HK-2 (cell line): ENCODE measurements around the gene ROBO3.

Experiments used
- DNase-seq: peaks from one replicate; pipeline ENCODE4 v3.0.0-alpha.2; 2018; ENCODE audit not compliant: unreplicated experiment

The ROBO3 gene, protein sequence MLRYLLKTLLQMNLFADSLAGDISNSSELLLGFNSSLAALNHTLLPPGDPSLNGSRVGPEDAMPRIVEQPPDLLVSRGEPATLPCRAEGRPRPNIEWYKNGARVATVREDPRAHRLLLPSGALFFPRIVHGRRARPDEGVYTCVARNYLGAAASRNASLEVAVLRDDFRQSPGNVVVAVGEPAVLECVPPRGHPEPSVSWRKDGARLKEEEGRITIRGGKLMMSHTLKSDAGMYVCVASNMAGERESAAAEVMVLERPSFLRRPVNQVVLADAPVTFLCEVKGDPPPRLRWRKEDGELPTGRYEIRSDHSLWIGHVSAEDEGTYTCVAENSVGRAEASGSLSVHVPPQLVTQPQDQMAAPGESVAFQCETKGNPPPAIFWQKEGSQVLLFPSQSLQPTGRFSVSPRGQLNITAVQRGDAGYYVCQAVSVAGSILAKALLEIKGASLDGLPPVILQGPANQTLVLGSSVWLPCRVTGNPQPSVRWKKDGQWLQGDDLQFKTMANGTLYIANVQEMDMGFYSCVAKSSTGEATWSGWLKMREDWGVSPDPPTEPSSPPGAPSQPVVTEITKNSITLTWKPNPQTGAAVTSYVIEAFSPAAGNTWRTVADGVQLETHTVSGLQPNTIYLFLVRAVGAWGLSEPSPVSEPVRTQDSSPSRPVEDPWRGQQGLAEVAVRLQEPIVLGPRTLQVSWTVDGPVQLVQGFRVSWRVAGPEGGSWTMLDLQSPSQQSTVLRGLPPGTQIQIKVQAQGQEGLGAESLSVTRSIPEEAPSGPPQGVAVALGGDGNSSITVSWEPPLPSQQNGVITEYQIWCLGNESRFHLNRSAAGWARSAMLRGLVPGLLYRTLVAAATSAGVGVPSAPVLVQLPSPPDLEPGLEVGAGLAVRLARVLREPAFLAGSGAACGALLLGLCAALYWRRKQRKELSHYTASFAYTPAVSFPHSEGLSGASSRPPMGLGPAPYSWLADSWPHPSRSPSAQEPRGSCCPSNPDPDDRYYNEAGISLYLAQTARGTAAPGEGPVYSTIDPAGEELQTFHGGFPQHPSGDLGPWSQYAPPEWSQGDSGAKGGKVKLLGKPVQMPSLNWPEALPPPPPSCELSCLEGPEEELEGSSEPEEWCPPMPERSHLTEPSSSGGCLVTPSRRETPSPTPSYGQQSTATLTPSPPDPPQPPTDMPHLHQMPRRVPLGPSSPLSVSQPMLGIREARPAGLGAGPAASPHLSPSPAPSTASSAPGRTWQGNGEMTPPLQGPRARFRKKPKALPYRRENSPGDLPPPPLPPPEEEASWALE (N-terminal part only)

DNA sequence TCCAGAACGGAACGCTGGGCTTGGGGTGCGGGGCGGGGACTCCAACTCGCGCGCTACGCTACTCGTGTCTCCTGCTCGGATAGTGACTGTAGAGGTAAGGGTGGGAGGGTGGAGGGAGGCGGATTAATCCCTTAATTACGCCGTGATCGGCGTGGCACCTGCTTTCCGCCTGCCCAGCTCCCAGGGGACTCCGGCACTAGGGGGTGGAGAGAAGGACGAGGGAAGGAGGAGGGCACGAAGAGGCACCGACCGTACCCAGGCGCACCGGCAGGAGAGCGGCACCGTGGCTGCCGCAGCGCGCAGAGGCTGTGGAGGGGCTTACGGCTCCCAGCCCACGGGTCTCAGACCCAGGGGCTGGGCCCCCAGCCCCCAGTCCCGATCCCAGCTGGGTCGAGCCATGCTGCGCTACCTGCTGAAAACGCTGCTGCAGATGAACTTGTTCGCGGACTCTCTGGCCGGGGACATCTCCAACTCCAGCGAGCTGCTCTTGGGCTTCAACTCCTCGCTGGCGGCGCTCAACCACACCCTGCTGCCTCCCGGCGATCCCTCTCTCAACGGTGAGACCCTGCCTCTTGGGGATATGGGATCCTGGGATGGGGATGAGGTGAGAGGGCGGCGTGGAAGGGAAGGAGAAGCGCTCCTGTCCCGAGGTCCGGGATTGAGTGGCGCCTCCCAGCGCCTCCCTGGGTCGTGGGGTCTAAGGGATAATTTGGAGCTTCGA is at the start of gene ROBO3:
TSS of gene ROBO3 (plus strand) at position 252 of the 721 bp plus-strand sequence. CDS start at position 398, 146 bp downstream.
- no peak for DNase-seq

GRCh38 chr11:124817036-124817435 is 48.2 kb upstream of the ROBO3 start:
- no peak for DNase-seq

DNA sequence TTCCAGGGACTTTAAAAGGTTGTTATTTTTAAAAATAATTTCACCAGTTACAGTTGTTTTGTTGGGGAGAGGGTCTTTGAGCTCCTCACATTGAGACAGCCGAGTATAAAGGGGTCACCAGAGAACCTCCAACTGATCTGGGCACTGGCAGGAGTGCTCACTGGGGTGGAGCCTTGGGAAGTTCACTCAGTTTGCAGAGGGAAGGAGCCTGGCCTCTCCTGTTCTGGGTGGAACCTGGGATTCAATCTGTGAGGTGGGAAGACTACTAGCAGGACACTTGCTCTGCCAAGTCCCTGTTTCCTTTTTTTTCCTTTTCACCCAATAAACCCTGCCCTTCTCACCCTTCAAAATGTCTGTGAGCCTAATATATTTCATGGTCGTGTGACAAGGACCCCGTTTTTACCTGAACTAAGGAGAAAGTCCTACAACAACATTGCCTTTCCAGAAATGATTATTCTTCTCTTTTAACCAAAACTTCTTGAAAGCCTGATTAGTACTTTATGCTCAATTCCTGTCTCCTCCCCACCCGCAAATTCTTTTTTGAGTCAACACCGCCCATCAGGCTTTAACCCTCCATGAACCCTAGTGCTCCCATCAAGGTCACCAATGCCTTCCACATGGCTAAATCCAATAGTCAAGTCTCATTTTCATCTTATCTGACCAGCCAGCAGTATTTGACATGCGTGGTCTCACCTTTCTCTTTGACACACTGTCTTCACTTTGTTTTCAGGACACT is 43.1 kb upstream of the ROBO3 start:
- no peak for DNase-seq

DNA sequence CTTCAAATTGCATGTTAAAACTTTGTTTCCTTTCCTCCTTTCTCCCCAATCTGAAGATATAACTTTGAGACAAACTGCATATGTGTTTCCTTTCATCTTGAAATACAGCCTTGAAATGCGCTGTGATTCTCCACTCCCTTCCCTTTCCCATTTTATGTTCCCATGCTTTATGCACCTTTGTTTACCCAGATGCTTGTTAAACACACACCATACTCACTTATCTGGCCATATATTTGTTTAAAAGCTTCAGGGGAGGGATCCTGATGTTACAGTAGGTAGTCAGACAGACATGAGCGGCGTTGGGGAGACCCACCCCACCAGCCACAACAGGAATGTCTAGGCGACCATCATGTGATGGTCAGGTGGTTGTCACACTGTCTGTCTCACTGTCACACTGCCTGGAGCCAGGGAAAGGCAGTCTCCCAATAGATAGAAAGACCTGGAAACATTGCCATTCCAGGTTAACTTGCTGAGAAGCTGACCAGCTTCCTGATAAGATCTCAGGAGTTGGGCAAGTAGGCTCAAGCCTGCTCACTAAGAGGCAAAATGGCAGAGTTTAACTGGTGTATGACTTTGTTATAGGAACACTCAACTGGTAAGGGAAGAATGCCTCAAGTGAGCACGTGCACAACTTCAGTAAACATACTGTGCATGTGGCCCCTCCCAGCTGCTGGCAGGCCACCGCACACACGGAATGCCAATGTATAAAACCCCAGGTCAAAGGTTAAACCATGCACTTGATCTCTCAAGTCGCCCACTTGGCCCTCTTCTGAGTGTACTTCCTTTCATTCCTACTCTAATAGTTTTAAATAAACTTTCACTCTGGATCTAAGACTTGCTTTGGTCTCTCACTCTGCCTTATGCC is 41.5 kb upstream of the ROBO3 start:
- no peak for DNase-seq

DNA sequence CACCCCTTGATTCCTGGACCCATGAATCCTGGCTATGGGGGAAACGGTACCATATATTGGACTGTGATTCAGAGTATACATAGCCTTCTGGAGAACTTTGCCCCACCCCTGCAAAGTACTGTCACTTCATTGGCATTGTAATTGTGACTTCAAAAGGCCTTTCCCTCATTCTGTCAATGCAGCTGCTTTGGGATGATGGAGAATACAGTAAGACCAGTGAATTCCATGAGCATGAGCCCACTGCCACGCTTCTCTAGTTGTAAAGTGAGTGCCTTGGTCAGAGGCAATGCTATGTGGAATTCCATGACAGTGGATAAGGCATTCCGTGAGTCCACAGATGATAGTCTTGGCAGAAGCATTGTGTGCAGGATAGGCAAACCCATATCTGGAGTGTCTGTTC is 39.4 kb upstream of the ROBO3 start:
- DNase-seq: no peak

- no peak for DNase-seq
These were observed 35.2 kb upstream of the ROBO3 start for GRCh38 chr11:124829986-124830385.

GRCh38 chr11:124830749-124831148 is 34.5 kb upstream of the ROBO3 start:
- DNase-seq: no peak

- no peak for DNase-seq
These were observed 33.3 kb upstream of the ROBO3 start for GRCh38 chr11:124831897-124832296.

DNA sequence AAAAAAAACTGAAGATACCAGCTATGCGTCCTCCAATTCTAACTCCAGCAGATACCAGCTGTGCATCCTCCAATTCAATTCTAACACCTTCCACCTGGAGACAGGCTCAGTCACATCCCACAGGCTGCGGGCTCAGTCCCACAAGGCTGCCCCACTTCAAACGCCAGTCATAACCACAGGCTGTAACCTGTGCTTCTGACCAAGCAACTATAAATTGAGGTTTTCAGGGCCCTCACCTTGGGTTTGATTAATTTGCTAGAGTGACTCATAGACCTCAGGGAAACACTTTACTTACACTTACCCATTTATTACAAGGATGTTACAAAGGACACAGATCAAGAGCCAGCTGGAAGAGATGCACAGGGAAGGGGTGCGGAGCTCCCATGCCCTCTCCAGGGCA is 32.7 kb upstream of the ROBO3 start:
- peak; percentile 14 for DNase-seq

- no peak for DNase-seq
These were observed 30.6 kb upstream of the ROBO3 start for GRCh38 chr11:124834526-124835180.

GRCh38 chr11:124835918-124836317 is 29.3 kb upstream of the ROBO3 start:
- DNase-seq: no peak

DNA sequence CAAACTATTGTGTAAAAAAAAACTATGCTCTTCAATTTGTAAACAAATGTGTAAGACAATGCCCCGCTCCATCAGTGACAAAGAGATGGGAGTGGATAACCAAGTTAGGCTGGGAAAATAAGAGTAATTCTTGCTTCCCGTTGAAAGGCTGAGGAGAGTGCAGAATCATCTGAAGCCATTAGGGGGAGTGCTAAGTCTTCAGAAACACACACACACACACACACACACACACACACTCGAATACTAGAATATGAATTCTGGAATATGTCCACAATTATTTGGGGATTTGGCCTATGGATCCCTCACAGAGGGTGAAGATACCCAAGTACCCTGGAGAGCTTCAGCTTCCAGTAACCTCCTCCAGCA is 27.8 kb upstream of the ROBO3 start:
- peak; percentile 17 for DNase-seq

GRCh38 chr11:124838805-124839127 is 26.5 kb upstream of the ROBO3 start:
- no peak for DNase-seq

DNA sequence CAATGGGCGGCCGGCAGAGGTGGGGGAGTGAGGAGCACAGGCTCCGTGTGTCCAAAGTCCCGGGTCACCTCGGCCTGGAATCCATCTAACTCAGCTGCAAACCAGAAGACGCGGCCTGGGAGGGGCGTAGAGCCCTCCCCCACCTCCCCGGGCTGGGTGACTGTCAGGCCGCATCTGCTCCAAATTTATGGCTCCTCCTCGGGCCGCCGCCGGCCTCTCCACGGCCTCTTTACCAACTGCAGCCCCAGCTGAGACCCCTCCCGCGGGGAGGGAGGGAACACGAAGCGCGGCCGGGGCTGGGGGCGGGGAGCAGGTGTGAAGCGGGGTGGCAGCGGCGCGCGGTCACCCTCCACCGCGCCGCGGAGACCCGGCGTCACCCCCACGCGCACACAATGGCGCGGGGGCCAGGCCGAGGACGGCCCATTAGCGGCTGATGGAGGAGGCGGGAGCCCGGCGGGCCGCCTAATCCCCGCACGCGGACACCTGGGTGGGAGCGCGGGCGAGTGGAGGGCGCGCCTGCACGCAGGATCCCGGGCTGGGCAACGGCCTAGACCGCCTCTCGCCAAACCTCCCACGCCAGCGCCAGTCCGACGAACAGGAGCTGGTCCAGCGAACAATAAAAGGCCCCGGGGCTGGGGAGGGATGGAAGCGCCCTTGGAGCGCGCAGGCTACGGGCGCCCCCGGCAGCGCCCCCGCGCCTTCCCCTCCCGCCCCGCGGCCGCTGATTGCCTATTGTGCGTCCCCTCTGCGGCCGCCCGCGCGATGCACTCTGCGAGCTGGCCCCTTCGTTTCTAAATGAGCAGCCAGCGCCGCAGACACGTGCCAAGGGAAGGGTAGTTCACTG is 25.9 kb upstream of the ROBO3 start:
- DNase-seq: no peak

- no peak for DNase-seq
These were observed 25.1 kb upstream of the ROBO3 start for GRCh38 chr11:124839972-124840621.

DNA sequence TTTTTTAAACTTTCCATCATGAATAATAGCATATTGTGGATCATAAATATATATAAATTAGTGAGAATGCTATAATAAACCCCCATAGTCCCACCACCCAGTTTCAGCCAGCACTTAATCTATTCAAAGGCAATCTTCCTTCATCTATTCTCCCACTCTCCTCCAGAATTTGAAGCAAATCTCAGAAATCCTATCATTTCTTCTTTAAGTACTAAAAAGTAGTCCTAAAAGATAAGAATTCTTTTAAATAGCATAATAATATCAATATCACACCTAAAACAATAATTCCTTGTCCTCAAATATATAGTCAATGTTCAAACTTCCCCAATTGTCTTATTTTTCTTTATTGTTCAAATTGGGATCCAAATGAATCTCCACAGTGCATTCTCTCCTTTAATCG is 24.6 kb upstream of the ROBO3 start:
- no peak for DNase-seq

DNA sequence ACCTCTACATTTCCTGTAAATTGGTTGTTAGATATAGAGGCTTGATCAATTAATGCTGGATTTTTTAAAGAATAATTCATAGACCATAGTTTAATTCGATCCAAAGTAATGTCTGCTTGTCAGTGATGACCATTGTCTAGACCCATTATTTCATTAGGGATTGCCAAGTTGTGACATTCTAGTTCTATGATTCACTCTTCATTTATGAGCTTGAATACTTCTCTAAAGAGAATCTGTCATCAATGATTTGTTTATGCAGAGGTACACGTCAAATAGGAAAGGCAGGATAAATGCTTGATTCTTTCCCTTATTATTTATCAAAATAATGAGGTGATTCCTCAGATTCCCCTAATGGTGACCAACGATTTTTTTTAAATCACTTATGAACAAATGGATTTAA is 24.0 kb upstream of the ROBO3 start:
- no peak for DNase-seq

DNA sequence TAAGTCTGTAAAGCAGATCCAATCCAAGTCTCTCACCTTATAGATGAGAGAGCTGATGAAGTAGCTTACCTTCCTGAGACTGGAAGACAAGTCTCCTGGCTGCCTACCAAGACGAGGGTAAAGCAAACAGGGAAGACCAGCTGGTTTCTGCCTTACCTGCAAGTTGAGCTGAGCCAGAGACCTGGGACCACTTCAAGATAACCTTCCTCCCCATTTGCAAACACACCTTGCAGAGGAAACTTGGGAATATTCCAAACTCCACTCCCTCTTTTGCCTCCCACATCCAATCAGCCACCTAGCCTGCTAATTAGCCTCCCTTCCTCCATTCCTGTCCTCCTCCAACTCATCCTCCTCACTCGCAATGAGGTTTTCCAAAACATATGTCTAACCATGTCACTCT is 23.4 kb upstream of the ROBO3 start:
- DNase-seq: no peak
